GM21367 (cell line): Measurements from ENCODE around the gene PPP6C.

Source experiments
- ATAC-seq: cut with Tn5 transposase; IDR thresholded peaks from one replicate; pipeline ENCODE4 v1.9.1; 2021; ENCODE audit not compliant: unreplicated experiment

Gene PPP6C

DNA sequence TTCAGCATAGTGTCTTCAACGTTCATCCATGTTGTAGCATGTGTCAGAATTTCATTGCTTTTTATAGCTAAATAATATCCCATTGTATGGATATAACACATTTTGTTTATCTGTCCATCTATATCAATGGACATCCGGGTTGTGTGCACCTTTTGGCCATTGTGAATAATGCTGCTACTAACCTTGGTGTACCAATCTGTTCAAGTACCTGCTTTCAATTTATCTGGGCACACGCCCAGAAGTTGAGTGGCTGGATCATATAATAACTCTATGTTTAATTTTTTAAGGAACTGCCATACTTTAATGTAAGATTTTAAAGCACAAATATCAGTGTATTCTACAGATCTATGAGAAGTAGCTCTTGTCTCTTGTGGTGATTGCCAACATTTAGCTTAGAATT lies 89.8 kb downstream of the PPP6C start:
- no peak for ATAC-seq
